WTC11 (cell line): ENCODE data around the gene FKBP4. TPM values are rescaled to one million over a fixed set of nuclear protein-coding genes. Genes with fewer than 3 reads are reported as not detected.

Source experiments
- ATAC-seq: fragments of 200-7000 bp; cut with Tn5 transposase; 2 replicates; pipeline ENCODE4 v1.10.0; 2021; ENCODE audit warnings: mild to moderate bottlenecking, moderate library complexity
- CTCF ChIA-PET: fragments of 300-600 bp; sonication (Branson Sonifier 250); formaldehyde crosslinking; loops from one replicate; lab custom pipeline; 2021; ENCODE audit warnings: antibody characterized with exemption; lab: Charles Lee
- POLR2A ChIA-PET: fragments of 350-600 bp; sonication (Branson Sonifier 250); formaldehyde crosslinking; loops from one replicate; lab custom pipeline; 2021; ENCODE audit warnings: antibody characterized with exemption; lab: Charles Lee
- DNase-seq: peaks from one replicate; pipeline ENCODE4 v3.0.0; 2021; ENCODE audit warnings: low spot score
- H3K27ac Mint-ChIP-seq: 2 replicates; pipeline ENCODE4 v1.8.0; 2021; ENCODE audit warnings: mixed read lengths
- H3K27me3 Mint-ChIP-seq: 2 replicates; pipeline ENCODE4 v1.8.0; 2021; ENCODE audit warnings: low read depth, mild to moderate bottlenecking, moderate library complexity, mixed read lengths
- H3K36me3 Mint-ChIP-seq: 2 replicates; pipeline ENCODE4 v1.8.0; 2021; ENCODE audit warnings: mixed read lengths
- H3K4me1 Mint-ChIP-seq: 2 replicates; pipeline ENCODE4 v1.8.0; 2022; ENCODE audit warnings: mixed read lengths
- H3K4me3 Mint-ChIP-seq: 2 replicates; pipeline ENCODE4 v1.8.0; 2021; ENCODE audit warnings: mild to moderate bottlenecking, moderate library complexity, mixed read lengths
- H3K9me3 Mint-ChIP-seq: 2 replicates; pipeline ENCODE4 v1.8.0; 2021; ENCODE audit warnings: mixed read lengths
- ELF4 ChIP-seq: sonication (generic); formaldehyde crosslinking; IDR thresholded peaks from 2 replicates; pipeline ENCODE4 v1.8.1; 2022; ENCODE audit warnings: low read depth, mild to moderate bottlenecking, moderate library complexity, missing genetic modification reagents
- FOXP1 ChIP-seq: sonication (generic); formaldehyde crosslinking; IDR thresholded peaks from 2 replicates; pipeline ENCODE4 v1.8.0; 2022; ENCODE audit warnings: missing genetic modification reagents, mild to moderate bottlenecking, moderate library complexity, borderline replicate concordance
- GTF2I ChIP-seq: fragments of 250-450 bp; sonication (Bioruptor Pico); conservative IDR thresholded peaks from 2 replicates; pipeline ENCODE4 v1.4.0; 2021; ENCODE audit warnings: mild to moderate bottlenecking
- MXD4 ChIP-seq: fragments of 250-450 bp; sonication (Bioruptor Pico); IDR thresholded peaks from 2 replicates; pipeline ENCODE4 v1.8.0; 2021; ENCODE audit warnings: mild to moderate bottlenecking, moderate library complexity, borderline replicate concordance
- MYBL2 ChIP-seq: sonication (generic); formaldehyde crosslinking; IDR thresholded peaks from 2 replicates; pipeline ENCODE4 v1.8.1; 2023; ENCODE audit warnings: mild to moderate bottlenecking, moderate library complexity, missing genetic modification reagents
- NFE2L1 ChIP-seq: sonication (generic); formaldehyde crosslinking; IDR thresholded peaks from 2 replicates; pipeline ENCODE4 v1.8.1; 2023; ENCODE audit warnings: missing genetic modification reagents
- NR2C2 ChIP-seq: sonication (generic); formaldehyde crosslinking; IDR thresholded peaks from 2 replicates; pipeline ENCODE4 v1.8.0; 2022; ENCODE audit warnings: mild to moderate bottlenecking, missing genetic modification reagents
- SP1 ChIP-seq: sonication (generic); formaldehyde crosslinking; conservative IDR thresholded peaks from 2 replicates; pipeline ENCODE4 v1.8.1; 2022; ENCODE audit warnings: missing genetic modification reagents
- ZNF121 ChIP-seq: sonication (generic); formaldehyde crosslinking; IDR thresholded peaks from 2 replicates; pipeline ENCODE4 v1.8.0; 2023; ENCODE audit warnings: missing genetic modification reagents
- total RNA-seq: library from RNA; stranded (reverse); gene quantifications from 3 replicates; pipeline ENCODE4 v1.2.3, GENCODE V29; 2021
- TF ChIP-seq, protein P1 (sequence below): sonication (generic); formaldehyde crosslinking; IDR thresholded peaks from 2 replicates; pipeline ENCODE4 v1.8.0; 2023; ENCODE audit warnings: mild to moderate bottlenecking, missing genetic modification reagents
- TF ChIP-seq, protein P2 (sequence below): sonication (generic); formaldehyde crosslinking; conservative IDR thresholded peaks from 2 replicates; pipeline ENCODE4 v1.8.1; 2022; ENCODE audit warnings: mild to moderate bottlenecking, missing genetic modification reagents
- TF ChIP-seq, protein P3 (sequence below): sonication (generic); formaldehyde crosslinking; IDR thresholded peaks from 2 replicates; pipeline ENCODE4 v1.8.1; 2022; ENCODE audit warnings: missing genetic modification reagents, borderline replicate concordance
- TF ChIP-seq, protein P4 (sequence below): sonication (generic); formaldehyde crosslinking; IDR thresholded peaks from 2 replicates; pipeline ENCODE4 v1.8.0; 2022; ENCODE audit warnings: mild to moderate bottlenecking, missing genetic modification reagents
- TF ChIP-seq, protein P5 (sequence below): sonication (generic); formaldehyde crosslinking; IDR thresholded peaks from 2 replicates; pipeline ENCODE4 v1.8.0; 2022; ENCODE audit warnings: missing genetic modification reagents
- TF ChIP-seq, protein P6 (sequence below): sonication (generic); formaldehyde crosslinking; IDR thresholded peaks from 2 replicates; pipeline ENCODE4 v1.8.1; 2022; ENCODE audit warnings: mild to moderate bottlenecking, missing genetic modification reagents, moderate library complexity, borderline replicate concordance

FKBP4 gene
- total RNA-seq, 1 experiment from 2014 or later, result 257 TPM

DNA sequence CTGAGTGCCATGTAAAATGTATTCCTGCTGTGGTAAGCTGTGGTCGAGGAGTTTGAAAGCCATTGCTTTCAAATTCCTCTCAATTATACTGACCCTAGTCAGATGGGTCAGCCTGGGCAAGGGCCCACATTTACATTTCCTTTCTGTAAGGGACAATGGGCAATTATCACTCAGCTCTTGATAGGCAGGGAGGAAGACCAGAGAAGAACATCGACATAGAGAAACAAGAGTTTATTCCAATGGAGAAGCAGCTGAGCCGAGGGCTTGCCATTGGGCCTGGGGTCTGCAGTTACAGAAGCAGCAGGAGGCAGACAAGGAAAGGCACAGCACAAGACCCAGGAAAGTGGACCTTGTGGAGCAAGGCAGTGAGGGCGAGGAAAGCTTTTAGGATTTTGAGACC lies 30.4 kb downstream of the FKBP4 start:
- Mint-ChIP-seq H3K9me3 (no peaks in the 10 kb centered on the region), H3K27me3 (no peaks in the 10 kb centered on the region), H3K4me3 (no peak overlapping the region), H3K27ac (peak overlapping the region; percentile 22; the same call in 1 of the 2 replicates), H3K36me3 (peaks cover 69% of the 10 kb centered on the region), H3K4me1 (peaks cover 22% of the 10 kb centered on the region)
- TF ChIP-seq SP1 (CRISPR knock-in tag) (no peak), FOXP1 (no peak), GTF2I (no peak), ELF4 (CRISPR knock-in tag) (no peak), MYBL2 (CRISPR knock-in tag) (no peak)
- TF ChIP-seq, protein P1, sequence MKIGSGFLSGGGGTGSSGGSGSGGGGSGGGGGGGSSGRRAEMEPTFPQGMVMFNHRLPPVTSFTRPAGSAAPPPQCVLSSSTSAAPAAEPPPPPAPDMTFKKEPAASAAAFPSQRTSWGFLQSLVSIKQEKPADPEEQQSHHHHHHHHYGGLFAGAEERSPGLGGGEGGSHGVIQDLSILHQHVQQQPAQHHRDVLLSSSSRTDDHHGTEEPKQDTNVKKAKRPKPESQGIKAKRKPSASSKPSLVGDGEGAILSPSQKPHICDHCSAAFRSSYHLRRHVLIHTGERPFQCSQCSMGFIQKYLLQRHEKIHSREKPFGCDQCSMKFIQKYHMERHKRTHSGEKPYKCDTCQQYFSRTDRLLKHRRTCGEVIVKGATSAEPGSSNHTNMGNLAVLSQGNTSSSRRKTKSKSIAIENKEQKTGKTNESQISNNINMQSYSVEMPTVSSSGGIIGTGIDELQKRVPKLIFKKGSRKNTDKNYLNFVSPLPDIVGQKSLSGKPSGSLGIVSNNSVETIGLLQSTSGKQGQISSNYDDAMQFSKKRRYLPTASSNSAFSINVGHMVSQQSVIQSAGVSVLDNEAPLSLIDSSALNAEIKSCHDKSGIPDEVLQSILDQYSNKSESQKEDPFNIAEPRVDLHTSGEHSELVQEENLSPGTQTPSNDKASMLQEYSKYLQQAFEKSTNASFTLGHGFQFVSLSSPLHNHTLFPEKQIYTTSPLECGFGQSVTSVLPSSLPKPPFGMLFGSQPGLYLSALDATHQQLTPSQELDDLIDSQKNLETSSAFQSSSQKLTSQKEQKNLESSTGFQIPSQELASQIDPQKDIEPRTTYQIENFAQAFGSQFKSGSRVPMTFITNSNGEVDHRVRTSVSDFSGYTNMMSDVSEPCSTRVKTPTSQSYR (CRISPR knock-in tag), result no peak
- TF ChIP-seq, protein P2, sequence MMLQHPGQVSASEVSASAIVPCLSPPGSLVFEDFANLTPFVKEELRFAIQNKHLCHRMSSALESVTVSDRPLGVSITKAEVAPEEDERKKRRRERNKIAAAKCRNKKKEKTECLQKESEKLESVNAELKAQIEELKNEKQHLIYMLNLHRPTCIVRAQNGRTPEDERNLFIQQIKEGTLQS (CRISPR knock-in tag), result no peak
- ChIA-PET POLR2A (interaction anchor here (0.6 to 0.9 kb wide), 2 partner anchors 31 to 33 kb away, joined by 3 read pairs; no protein-coding TSS in a partner anchor), CTCF (interaction anchor here (0.6 to 2.5 kb wide), 8 partner anchors 20 to 248 kb away, joined by 3 to 14 read pairs (median 4); no protein-coding TSS in a partner anchor)
- no peak for DNase-seq
- ATAC-seq, result peak; percentile 53

DNA sequence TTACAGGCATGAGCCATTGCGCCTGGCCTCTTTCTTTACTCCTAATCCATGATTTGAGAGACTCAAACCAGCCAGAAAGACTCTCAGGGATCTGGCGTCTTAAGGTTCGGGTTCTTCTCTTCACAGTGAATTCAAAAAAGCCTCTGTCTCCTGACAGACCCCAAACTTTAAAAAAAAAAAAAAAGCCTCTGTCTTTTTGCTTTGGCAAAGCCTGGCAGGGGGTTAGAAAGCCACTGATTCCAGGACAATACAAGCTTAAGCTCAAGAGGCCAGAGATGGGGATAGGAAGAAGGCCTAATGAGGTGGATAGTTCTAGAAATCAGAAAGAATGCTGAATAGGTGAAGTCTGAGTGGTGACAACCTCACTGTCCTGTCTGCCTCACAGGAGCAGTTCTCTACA lies 31.3 kb downstream of the FKBP4 start:
- DNase-seq (no peak), ATAC-seq (no peak)
- TF ChIP-seq NR2C2 (CRISPR knock-in tag), result no peak
- TF ChIP-seq ZNF121, result no peak
- TF ChIP-seq, protein P3, sequence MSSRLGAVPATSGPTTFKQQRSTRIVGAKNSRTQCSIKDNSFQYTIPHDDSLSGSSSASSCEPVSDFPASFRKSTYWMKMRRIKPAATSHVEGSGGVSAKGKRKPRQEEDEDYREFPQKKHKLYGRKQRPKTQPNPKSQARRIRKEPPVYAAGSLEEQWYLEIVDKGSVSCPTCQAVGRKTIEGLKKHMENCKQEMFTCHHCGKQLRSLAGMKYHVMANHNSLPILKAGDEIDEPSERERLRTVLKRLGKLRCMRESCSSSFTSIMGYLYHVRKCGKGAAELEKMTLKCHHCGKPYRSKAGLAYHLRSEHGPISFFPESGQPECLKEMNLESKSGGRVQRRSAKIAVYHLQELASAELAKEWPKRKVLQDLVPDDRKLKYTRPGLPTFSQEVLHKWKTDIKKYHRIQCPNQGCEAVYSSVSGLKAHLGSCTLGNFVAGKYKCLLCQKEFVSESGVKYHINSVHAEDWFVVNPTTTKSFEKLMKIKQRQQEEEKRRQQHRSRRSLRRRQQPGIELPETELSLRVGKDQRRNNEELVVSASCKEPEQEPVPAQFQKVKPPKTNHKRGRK (CRISPR knock-in tag), result no peak
- no peak for TF ChIP-seq NFE2L1 (CRISPR knock-in tag)
- TF ChIP-seq, protein P4, sequence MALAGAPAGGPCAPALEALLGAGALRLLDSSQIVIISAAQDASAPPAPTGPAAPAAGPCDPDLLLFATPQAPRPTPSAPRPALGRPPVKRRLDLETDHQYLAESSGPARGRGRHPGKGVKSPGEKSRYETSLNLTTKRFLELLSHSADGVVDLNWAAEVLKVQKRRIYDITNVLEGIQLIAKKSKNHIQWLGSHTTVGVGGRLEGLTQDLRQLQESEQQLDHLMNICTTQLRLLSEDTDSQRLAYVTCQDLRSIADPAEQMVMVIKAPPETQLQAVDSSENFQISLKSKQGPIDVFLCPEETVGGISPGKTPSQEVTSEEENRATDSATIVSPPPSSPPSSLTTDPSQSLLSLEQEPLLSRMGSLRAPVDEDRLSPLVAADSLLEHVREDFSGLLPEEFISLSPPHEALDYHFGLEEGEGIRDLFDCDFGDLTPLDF (CRISPR knock-in tag), result no peak
- TF ChIP-seq, protein P5, sequence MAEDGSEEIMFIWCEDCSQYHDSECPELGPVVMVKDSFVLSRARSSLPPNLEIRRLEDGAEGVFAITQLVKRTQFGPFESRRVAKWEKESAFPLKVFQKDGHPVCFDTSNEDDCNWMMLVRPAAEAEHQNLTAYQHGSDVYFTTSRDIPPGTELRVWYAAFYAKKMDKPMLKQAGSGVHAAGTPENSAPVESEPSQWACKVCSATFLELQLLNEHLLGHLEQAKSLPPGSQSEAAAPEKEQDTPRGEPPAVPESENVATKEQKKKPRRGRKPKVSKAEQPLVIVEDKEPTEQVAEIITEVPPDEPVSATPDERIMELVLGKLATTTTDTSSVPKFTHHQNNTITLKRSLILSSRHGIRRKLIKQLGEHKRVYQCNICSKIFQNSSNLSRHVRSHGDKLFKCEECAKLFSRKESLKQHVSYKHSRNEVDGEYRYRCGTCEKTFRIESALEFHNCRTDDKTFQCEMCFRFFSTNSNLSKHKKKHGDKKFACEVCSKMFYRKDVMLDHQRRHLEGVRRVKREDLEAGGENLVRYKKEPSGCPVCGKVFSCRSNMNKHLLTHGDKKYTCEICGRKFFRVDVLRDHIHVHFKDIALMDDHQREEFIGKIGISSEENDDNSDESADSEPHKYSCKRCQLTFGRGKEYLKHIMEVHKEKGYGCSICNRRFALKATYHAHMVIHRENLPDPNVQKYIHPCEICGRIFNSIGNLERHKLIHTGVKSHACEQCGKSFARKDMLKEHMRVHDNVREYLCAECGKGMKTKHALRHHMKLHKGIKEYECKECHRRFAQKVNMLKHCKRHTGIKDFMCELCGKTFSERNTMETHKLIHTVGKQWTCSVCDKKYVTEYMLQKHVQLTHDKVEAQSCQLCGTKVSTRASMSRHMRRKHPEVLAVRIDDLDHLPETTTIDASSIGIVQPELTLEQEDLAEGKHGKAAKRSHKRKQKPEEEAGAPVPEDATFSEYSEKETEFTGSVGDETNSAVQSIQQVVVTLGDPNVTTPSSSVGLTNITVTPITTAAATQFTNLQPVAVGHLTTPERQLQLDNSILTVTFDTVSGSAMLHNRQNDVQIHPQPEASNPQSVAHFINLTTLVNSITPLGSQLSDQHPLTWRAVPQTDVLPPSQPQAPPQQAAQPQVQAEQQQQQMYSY (CRISPR knock-in tag), result no peak
- TF ChIP-seq, protein P6, sequence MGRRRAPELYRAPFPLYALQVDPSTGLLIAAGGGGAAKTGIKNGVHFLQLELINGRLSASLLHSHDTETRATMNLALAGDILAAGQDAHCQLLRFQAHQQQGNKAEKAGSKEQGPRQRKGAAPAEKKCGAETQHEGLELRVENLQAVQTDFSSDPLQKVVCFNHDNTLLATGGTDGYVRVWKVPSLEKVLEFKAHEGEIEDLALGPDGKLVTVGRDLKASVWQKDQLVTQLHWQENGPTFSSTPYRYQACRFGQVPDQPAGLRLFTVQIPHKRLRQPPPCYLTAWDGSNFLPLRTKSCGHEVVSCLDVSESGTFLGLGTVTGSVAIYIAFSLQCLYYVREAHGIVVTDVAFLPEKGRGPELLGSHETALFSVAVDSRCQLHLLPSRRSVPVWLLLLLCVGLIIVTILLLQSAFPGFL, result no peak
- TF ChIP-seq MXD4, result no peak
- no peaks in the 10 kb centered on the region for H3K27me3 Mint-ChIP-seq
- no peak overlapping the region for H3K27ac Mint-ChIP-seq
- ChIA-PET CTCF (interaction anchor here (1.2 to 2.5 kb wide), 4 partner anchors 20 to 215 kb away, joined by 3 to 14 read pairs (median 6); no protein-coding TSS in a partner anchor), POLR2A (interaction anchor here (0.9 kb wide), 1 partner anchor 30 kb away, joined by 3 read pairs; no protein-coding TSS in a partner anchor)
- H3K36me3 Mint-ChIP-seq, result peaks cover 69% of the 10 kb centered on the region
- no peak overlapping the region for H3K4me3 Mint-ChIP-seq
- H3K4me1 Mint-ChIP-seq, result peaks cover 18% of the 10 kb centered on the region
- no peaks in the 10 kb centered on the region for H3K9me3 Mint-ChIP-seq
